Measurements from ENCODE around the gene SERPINA9.

The SERPINA9 gene

DNA sequence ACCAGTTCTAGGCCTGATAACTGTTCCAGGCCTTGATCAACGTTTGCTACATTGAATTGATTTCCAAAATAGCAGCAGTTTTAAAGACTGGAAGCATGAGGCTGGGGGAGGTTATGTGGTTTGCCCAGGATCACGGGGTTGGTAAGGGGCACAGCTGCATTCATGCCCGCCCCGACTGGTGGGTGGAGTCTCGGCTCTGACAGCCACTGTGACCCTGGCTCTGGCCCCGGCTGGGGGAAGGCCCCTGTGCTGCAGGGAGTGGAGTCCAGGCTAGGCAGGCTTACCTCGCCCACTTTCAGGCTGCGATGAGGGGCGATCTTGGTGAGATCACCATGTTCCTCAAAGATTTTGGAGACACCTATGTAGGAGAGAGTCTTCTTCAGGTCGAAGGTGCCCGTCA lies 13.3 kb upstream of the SERPINA9 start:
- Histone ChIP-seq H3K9me3 (ENCODE audit: control insufficient read depth, low read length) (no peaks in the 10 kb centered on the region), H2BK120ac (ENCODE audit: low read depth, low read length) (no peak overlapping the region), H3K27me3 (ENCODE audit: control insufficient read depth in 1 of 2, insufficient read depth in 1 of 2, low read length in 2 of 2) (peaks cover 0 to 74% of the 10 kb centered on the region in 2 experiments), H3K14ac (ENCODE audit: low read length in 2 of 2) (no peak overlapping the region), H4K91ac (ENCODE audit: low read length) (no peak overlapping the region), H4K8ac (ENCODE audit: low read length) (no peak overlapping the region), H3K27ac (ENCODE audit: low read length, poor library complexity, severe bottlenecking) (no peak overlapping the region), H3K4ac (ENCODE audit: low read depth in 1 of 2, low read length in 2 of 2) (no peak overlapping the region), H3K4me2 (ENCODE audit: low read length, poor library complexity, severe bottlenecking) (no peak overlapping the region), H3K36me3 (ENCODE audit: control insufficient read depth in 1 of 2, insufficient read depth in 2 of 2, low read depth in 1 of 2, low read length in 2 of 2) (no peaks in the 10 kb centered on the region), H3K4me3 (ENCODE audit: insufficient read depth in 1 of 2, low read depth in 1 of 2, low read length in 2 of 2) (no peak overlapping the region), H3K18ac (ENCODE audit: low read depth in 1 of 2, low read length in 2 of 2) (no peak overlapping the region), H2AK5ac (ENCODE audit: low read length, severe bottlenecking) (no peak overlapping the region), H2AFZ (ENCODE audit: low read depth, low read length) (no peak overlapping the region), H3K23ac (ENCODE audit: low read length in 2 of 2) (no peak overlapping the region), H2BK15ac (ENCODE audit: low read depth, poor library complexity, severe bottlenecking) (no peak overlapping the region), H3K79me1 (replicated peaks; ENCODE audit: low read length, poor library complexity, severe bottlenecking) (no peaks in the 10 kb centered on the region), H3K4me1 (ENCODE audit: control insufficient read depth, insufficient read depth, low read depth, low read length) (peaks cover 16% of the 10 kb centered on the region), H3K9ac (ENCODE audit: low read length) (no peak overlapping the region), H2BK5ac (ENCODE audit: low read depth, low read length, poor library complexity, severe bottlenecking) (no peak overlapping the region), H2BK12ac (ENCODE audit: low read length in 2 of 2) (no peak overlapping the region)
- WGBS: 67% methylated on average over 11 of the region's 11 CpGs
- no peak for DNase-seq

DNA sequence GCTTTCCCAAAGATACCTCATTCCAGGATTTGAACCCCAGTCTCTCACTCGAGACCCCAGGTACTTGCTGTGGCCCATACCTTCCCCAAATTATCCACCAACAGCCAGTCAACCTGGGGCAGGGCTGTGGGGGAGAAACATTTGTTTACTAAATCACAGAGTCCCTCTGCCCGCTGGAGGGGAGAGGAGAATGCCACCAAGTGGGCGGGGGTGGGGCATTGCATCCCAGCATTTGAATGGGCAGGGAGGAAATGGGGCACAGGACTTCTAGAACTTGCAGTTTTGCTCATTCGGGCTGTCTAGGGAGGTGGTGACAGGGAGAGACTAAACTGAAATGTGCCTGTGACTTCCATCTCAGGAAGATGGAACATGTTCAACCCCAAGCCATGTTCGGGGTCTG lies 10.9 kb upstream of the SERPINA9 start:
- Histone ChIP-seq H3K4me1 (ENCODE audit: control insufficient read depth, insufficient read depth, low read depth, low read length) (peaks cover 22% of the 10 kb centered on the region), H3K27me3 (ENCODE audit: control insufficient read depth in 1 of 2, insufficient read depth in 1 of 2, low read length in 2 of 2) (peaks cover 0 to 50% of the 10 kb centered on the region in 2 experiments)
- 36% methylated on average over 5 of the region's 5 CpGs for WGBS

DNA sequence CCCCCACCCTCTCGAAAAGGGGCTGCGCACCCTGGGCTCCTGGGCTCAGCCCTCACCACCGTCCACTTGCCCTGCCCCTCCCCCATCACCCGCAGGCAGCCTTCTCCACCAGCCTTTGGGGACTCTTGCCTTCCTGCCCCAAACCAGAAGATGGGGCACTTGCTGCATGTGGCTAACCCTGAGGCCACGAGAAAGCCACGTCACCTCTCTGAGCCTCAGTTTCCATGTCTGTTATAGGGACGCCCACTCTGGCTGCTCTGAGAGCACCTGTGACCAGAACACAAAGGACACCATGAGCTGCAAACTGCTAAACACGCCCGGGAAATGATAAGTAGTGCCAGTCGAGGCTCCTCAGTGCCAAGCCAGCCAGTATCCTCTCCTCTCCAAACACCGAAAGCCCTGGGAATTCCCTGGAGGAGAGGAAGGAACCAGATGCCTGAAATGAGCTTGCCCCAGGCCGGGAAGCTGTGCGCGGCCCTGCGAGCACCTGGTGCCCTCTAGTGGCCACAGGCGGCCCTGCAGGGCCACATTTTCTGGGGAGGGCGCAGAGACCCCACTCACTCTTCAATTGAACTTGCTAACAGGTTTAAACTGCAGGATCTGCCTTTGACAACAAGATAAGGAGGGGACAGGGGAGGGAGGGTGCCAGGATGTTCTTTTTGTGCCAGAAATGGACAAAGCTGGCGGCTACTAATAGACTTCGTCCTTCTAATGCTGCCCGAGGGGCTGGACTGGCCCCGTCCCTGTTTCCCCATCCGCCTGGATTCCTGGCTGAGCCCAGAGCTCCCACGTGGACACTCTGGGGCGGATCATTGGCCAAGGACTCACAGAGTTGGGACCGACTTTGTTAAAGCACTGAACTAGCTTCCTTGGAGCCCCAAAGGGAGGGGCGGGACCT lies 10.2 kb upstream of the SERPINA9 start:
- Histone ChIP-seq H2BK120ac (ENCODE audit: low read depth, low read length) (no peak overlapping the region), H3K18ac (ENCODE audit: low read depth in 1 of 2, low read length in 2 of 2) (no peak overlapping the region), H3K14ac (ENCODE audit: low read length in 2 of 2) (no peak overlapping the region), H3K79me1 (replicated peaks; ENCODE audit: low read length, poor library complexity, severe bottlenecking) (no peaks in the 10 kb centered on the region), H4K91ac (ENCODE audit: low read length) (no peak overlapping the region), H2BK5ac (ENCODE audit: low read depth, low read length, poor library complexity, severe bottlenecking) (no peak overlapping the region), H3K4ac (ENCODE audit: low read depth in 1 of 2, low read length in 2 of 2) (no peak overlapping the region), H3K4me1 (ENCODE audit: control insufficient read depth, insufficient read depth, low read depth, low read length) (peaks cover 28% of the 10 kb centered on the region), H3K4me2 (ENCODE audit: low read length, poor library complexity, severe bottlenecking) (peak overlapping the region; percentile 57), H3K36me3 (ENCODE audit: control insufficient read depth in 1 of 2, insufficient read depth in 2 of 2, low read depth in 1 of 2, low read length in 2 of 2) (no peaks in the 10 kb centered on the region), H3K27me3 (ENCODE audit: control insufficient read depth in 1 of 2, insufficient read depth in 1 of 2, low read length in 2 of 2) (peaks cover 0 to 47% of the 10 kb centered on the region in 2 experiments), H3K4me3 (ENCODE audit: insufficient read depth in 1 of 2, low read depth in 1 of 2, low read length in 2 of 2) (no peak overlapping the region), H2AK5ac (ENCODE audit: low read length, severe bottlenecking) (no peak overlapping the region), H3K23ac (ENCODE audit: low read length in 2 of 2) (no peak overlapping the region), H2BK15ac (ENCODE audit: low read depth, poor library complexity, severe bottlenecking) (no peak overlapping the region), H3K27ac (ENCODE audit: low read length, poor library complexity, severe bottlenecking) (no peak overlapping the region), H3K9me3 (ENCODE audit: control insufficient read depth, low read length) (no peaks in the 10 kb centered on the region), H3K9ac (ENCODE audit: low read length) (peak overlapping the region; percentile 56), H2BK12ac (ENCODE audit: low read length in 2 of 2) (no peak overlapping the region), H2AFZ (ENCODE audit: low read depth, low read length) (no peak overlapping the region), H4K8ac (ENCODE audit: low read length) (no peak overlapping the region)
- 22% methylated on average over 25 of the region's 26 CpGs for WGBS
- no peak for DNase-seq

More for the DNA sequence above, 10.9 kb upstream of the SERPINA9 start:
- no peak overlapping the region for H3K4me3 ChIP-seq (ENCODE audit: insufficient read depth in 1 of 2, low read depth in 1 of 2, low read length in 2 of 2)
- H2AFZ ChIP-seq (ENCODE audit: low read depth, low read length): no peak overlapping the region
- no peak overlapping the region for H3K4ac ChIP-seq (ENCODE audit: low read depth in 1 of 2, low read length in 2 of 2)
- H3K9me3 ChIP-seq (ENCODE audit: control insufficient read depth, low read length): no peaks in the 10 kb centered on the region
- no peak overlapping the region for H2AK5ac ChIP-seq (ENCODE audit: low read length, severe bottlenecking)
- no peak overlapping the region for H4K91ac ChIP-seq (ENCODE audit: low read length)
- H3K18ac ChIP-seq (ENCODE audit: low read depth in 1 of 2, low read length in 2 of 2): no peak overlapping the region
- H4K8ac ChIP-seq (ENCODE audit: low read length): no peak overlapping the region
- H3K79me1 ChIP-seq (replicated peaks; ENCODE audit: low read length, poor library complexity, severe bottlenecking): no peaks in the 10 kb centered on the region
- no peak overlapping the region for H3K27ac ChIP-seq (ENCODE audit: low read length, poor library complexity, severe bottlenecking)
- H2BK5ac ChIP-seq (ENCODE audit: low read depth, low read length, poor library complexity, severe bottlenecking): no peak overlapping the region
- DNase-seq: no peak
- H3K14ac ChIP-seq (ENCODE audit: low read length in 2 of 2): no peak overlapping the region
- H2BK12ac ChIP-seq (ENCODE audit: low read length in 2 of 2): no peak overlapping the region
- H3K36me3 ChIP-seq (ENCODE audit: control insufficient read depth in 1 of 2, insufficient read depth in 2 of 2, low read depth in 1 of 2, low read length in 2 of 2): no peaks in the 10 kb centered on the region
- H3K4me2 ChIP-seq (ENCODE audit: low read length, poor library complexity, severe bottlenecking): peak overlapping the region; percentile 26
- H2BK15ac ChIP-seq (ENCODE audit: low read depth, poor library complexity, severe bottlenecking): no peak overlapping the region
- no peak overlapping the region for H3K23ac ChIP-seq (ENCODE audit: low read length in 2 of 2)
- peak overlapping the region; percentile 56 for H3K9ac ChIP-seq (ENCODE audit: low read length)
- no peak overlapping the region for H2BK120ac ChIP-seq (ENCODE audit: low read depth, low read length)

DNA sequence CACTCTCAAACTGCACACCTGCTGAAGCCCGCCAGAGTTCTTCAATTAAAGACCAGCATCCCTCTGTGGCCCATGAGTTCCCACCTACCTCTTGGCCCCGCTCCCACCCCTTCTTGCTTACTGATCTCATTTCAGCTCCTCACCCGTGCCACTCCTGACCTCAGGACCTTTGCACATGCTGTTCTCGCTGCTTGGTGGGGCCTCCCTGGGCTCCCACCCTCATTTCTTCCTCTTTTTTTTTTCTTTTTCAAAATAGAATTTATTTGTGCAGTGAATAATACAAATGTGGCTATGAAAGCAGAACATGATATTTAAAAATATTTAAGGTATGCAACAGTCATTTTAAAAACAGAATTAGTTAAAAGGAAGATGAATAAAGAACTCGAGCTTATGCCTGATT lies 8.5 kb upstream of the SERPINA9 start:
- 76% methylated on average over 4 of the region's 5 CpGs for WGBS
- H3K27me3 ChIP-seq (ENCODE audit: control insufficient read depth in 1 of 2, insufficient read depth in 1 of 2, low read length in 2 of 2): peaks cover 0 to 33% of the 10 kb centered on the region in 2 experiments
- no peak overlapping the region for H2AFZ ChIP-seq (ENCODE audit: low read depth, low read length)
- H3K4me2 ChIP-seq (ENCODE audit: low read length, poor library complexity, severe bottlenecking): no peak overlapping the region
- H2BK15ac ChIP-seq (ENCODE audit: low read depth, poor library complexity, severe bottlenecking): no peak overlapping the region
- no peak overlapping the region for H3K4me3 ChIP-seq (ENCODE audit: insufficient read depth in 1 of 2, low read depth in 1 of 2, low read length in 2 of 2)
- no peak overlapping the region for H2BK12ac ChIP-seq (ENCODE audit: low read length in 2 of 2)
- H3K23ac ChIP-seq (ENCODE audit: low read length in 2 of 2): no peak overlapping the region
- no peak overlapping the region for H3K9ac ChIP-seq (ENCODE audit: low read length)
- DNase-seq: no peak
- no peak overlapping the region for H3K18ac ChIP-seq (ENCODE audit: low read depth in 1 of 2, low read length in 2 of 2)
- H3K4ac ChIP-seq (ENCODE audit: low read depth in 1 of 2, low read length in 2 of 2): no peak overlapping the region
- peaks cover 29% of the 10 kb centered on the region for H3K4me1 ChIP-seq (ENCODE audit: control insufficient read depth, insufficient read depth, low read depth, low read length)
- no peak overlapping the region for H2BK5ac ChIP-seq (ENCODE audit: low read depth, low read length, poor library complexity, severe bottlenecking)
- no peak overlapping the region for H3K27ac ChIP-seq (ENCODE audit: low read length, poor library complexity, severe bottlenecking)
- H3K9me3 ChIP-seq (ENCODE audit: control insufficient read depth, low read length): peaks cover 7% of the 10 kb centered on the region
- H2BK120ac ChIP-seq (ENCODE audit: low read depth, low read length): no peak overlapping the region
- H4K8ac ChIP-seq (ENCODE audit: low read length): no peak overlapping the region
- H3K79me1 ChIP-seq (replicated peaks; ENCODE audit: low read length, poor library complexity, severe bottlenecking): no peaks in the 10 kb centered on the region
- H3K36me3 ChIP-seq (ENCODE audit: control insufficient read depth in 1 of 2, insufficient read depth in 2 of 2, low read depth in 1 of 2, low read length in 2 of 2): no peaks in the 10 kb centered on the region
- no peak overlapping the region for H4K91ac ChIP-seq (ENCODE audit: low read length)
- H2AK5ac ChIP-seq (ENCODE audit: low read length, severe bottlenecking): no peak overlapping the region
- H3K14ac ChIP-seq (ENCODE audit: low read length in 2 of 2): no peak overlapping the region

Data from mesenchymal stem cell (in vitro differentiated cells and primary cell).